HepG2 (cell line): ENCODE measurements around the gene KLHL18.

Experiments
- ASH2L ChIP-seq: fragments of 300-600, 200-600 bp; sonication (generic); IDR thresholded peaks from 2 replicates; pipeline ENCODE4 v1.7.0; 2017; ENCODE audit warnings: low read depth, mild to moderate bottlenecking, moderate library complexity, mixed read lengths, low read length; ENCODE audit not compliant: insufficient read length
- ATF2 ChIP-seq: sonication (generic); formaldehyde crosslinking; IDR thresholded peaks from 2 replicates; pipeline ENCODE4 v1.4.0; 2020; ENCODE audit warnings: missing genetic modification reagents
- CEBPB ChIP-seq: IDR thresholded peaks from 2 replicates; pipeline ENCODE4 v1.6.1; 2011; ENCODE audit warnings: low read depth, low read length, improper control_type of control experiment, borderline replicate concordance
- CTCF ChIP-seq: sonication (generic); formaldehyde crosslinking; IDR thresholded peaks from 2 replicates; pipeline ENCODE4 v1.5.0; 2020; ENCODE audit warnings: mild to moderate bottlenecking, missing genetic modification reagents, moderate library complexity
- RFX5 ChIP-seq: IDR thresholded peaks from 2 replicates; pipeline ENCODE4 v1.6.1; 2011; ENCODE audit warnings: low read depth, low read length, improper control_type of control experiment
- ZNF317 ChIP-seq: sonication (generic); formaldehyde crosslinking; IDR thresholded peaks from 2 replicates; pipeline ENCODE4 v1.5.0; 2020; ENCODE audit warnings: mild to moderate bottlenecking, missing genetic modification reagents
- ZNF530 ChIP-seq: sonication (generic); formaldehyde crosslinking; IDR thresholded peaks from 2 replicates; pipeline ENCODE4 v1.5.0; 2020; ENCODE audit warnings: low read depth, mild to moderate bottlenecking, missing genetic modification reagents
- ZNF652 ChIP-seq: IDR thresholded peaks from 2 replicates; pipeline ENCODE4 v1.6.1; 2016; ENCODE audit warnings: low read depth, borderline replicate concordance
- ZNF777 ChIP-seq: sonication (generic); formaldehyde crosslinking; IDR thresholded peaks from 2 replicates; pipeline ENCODE4 v1.4.0; 2020; ENCODE audit warnings: missing genetic modification reagents

- TF ChIP-seq RFX5 (no peak), CEBPB (no peak), ZNF317 (CRISPR knock-in tag) (no peak), CTCF (CRISPR knock-in tag) (no peak), ZNF530 (CRISPR knock-in tag) (no peak), ATF2 (CRISPR knock-in tag) (no peak), ZNF777 (no peak), ZNF652 (CRISPR knock-in tag) (no peak), ASH2L (no peak)
These were observed 44.7 kb upstream of the KLHL18 start for GRCh38 chr3:47238017-47238416.
